PC-9 (cell line): Measurements from ENCODE around the gene SPRED1.

Experiments used
- EZH2 ChIP-seq: fragments of 200-600 bp; sonication (generic); IDR thresholded peaks from 2 replicates; pipeline ENCODE4 v1.8.0; 2017; ENCODE audit warnings: antibody characterized with exemption, low read depth
- TF ChIP-seq, protein P1 (sequence below): fragments of 200-600 bp; sonication (generic); conservative IDR thresholded peaks from 2 replicates; pipeline ENCODE4 v1.6.1; 2017; ENCODE audit warnings: mixed run types, antibody characterized with exemption, mild to moderate bottlenecking, moderate library complexity

DNA sequence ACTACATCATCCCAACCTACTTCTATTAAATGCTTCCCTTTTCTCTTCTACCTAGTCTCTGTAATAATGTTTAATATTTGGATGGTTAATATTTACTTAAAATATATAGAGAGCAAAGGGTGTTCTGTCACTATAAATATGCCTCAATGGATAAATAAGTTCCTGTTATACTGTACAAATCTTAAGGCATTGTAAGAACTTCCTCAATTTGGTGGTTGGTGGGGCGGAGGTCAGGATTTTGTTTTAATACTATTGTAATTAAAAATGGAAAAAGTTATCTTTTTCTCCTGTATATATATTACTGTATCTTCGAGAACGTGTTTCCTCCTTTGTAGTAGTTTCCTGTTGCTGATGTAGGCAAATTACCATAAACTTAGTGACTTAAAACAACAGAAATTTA, 41.5 kb downstream of the SPRED1 start:
- TF ChIP-seq, protein P1, sequence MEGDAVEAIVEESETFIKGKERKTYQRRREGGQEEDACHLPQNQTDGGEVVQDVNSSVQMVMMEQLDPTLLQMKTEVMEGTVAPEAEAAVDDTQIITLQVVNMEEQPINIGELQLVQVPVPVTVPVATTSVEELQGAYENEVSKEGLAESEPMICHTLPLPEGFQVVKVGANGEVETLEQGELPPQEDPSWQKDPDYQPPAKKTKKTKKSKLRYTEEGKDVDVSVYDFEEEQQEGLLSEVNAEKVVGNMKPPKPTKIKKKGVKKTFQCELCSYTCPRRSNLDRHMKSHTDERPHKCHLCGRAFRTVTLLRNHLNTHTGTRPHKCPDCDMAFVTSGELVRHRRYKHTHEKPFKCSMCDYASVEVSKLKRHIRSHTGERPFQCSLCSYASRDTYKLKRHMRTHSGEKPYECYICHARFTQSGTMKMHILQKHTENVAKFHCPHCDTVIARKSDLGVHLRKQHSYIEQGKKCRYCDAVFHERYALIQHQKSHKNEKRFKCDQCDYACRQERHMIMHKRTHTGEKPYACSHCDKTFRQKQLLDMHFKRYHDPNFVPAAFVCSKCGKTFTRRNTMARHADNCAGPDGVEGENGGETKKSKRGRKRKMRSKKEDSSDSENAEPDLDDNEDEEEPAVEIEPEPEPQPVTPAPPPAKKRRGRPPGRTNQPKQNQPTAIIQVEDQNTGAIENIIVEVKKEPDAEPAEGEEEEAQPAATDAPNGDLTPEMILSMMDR: no peak
- no peak for TF ChIP-seq EZH2
